Retinal pigment epithelial cell (primary cell): ENCODE measurements around the gene TSPEAR.

Source experiments
- DNase-seq: peaks from one replicate; pipeline ENCODE4 v3.0.0-alpha.2; 2010; ENCODE audit warnings: low read depth
- H3K4me3 ChIP-seq: 2 replicates; pipeline ENCODE4 v1.5.1; 2011; ENCODE audit warnings: mild to moderate bottlenecking, low read length, control low read depth, moderate library complexity
- CTCF ChIP-seq: conservative IDR thresholded peaks from 2 replicates; pipeline ENCODE4 v1.5.1; 2011; ENCODE audit warnings: low read depth, low read length, control low read depth, inconsistent platforms

The TSPEAR gene

GRCh38 chr21:44712203-44713028 lies 1.0 kb upstream of the TSPEAR start:
- no peak for DNase-seq
- TF ChIP-seq CTCF: no peak
- no peak overlapping the region for H3K4me3 ChIP-seq

- no peak for TF ChIP-seq CTCF
- H3K4me3 ChIP-seq: no peak overlapping the region
Observed at GRCh38 chr21:44710756-44711326, 531 bp downstream of the TSPEAR start.

GRCh38 chr21:44710294-44710665 lies 1.1 kb downstream of the TSPEAR start:
- no peak overlapping the region for H3K4me3 ChIP-seq
- DNase-seq: no peak
- TF ChIP-seq CTCF: no peak

More at GRCh38 chr21:44710756-44711326, 531 bp downstream of the TSPEAR start:
- no peak for DNase-seq

GRCh38 chr21:44709426-44710293 lies 1.7 kb downstream of the TSPEAR start:
- no peak overlapping the region for H3K4me3 ChIP-seq
- TF ChIP-seq CTCF: no peak
- no peak for DNase-seq

- no peak for TF ChIP-seq CTCF
- no peak for DNase-seq
- no peak overlapping the region for H3K4me3 ChIP-seq
Observed at GRCh38 chr21:44708866-44709425, 2.4 kb downstream of the TSPEAR start.

- no peak for DNase-seq
- H3K4me3 ChIP-seq: no peak overlapping the region
- TF ChIP-seq CTCF: no peak
Observed at GRCh38 chr21:44708213-44708865, 3.0 kb downstream of the TSPEAR start.
